Measurements from ENCODE around the gene ATXN7L1. TPM values are rescaled to one million over a fixed set of nuclear protein-coding genes. Genes with fewer than 3 reads are reported as not detected.

The ATXN7L1 gene
- total RNA-seq, 1 experiment from 2014 or later: 14.6 TPM

GRCh38 chr7:105756367-105756766, 120.0 kb downstream of the ATXN7L1 start:
- no peaks in the 10 kb centered on the region for H3K27me3 ChIP-seq (ENCODE audit: insufficient read depth, low read depth)
- no peaks in the 10 kb centered on the region for H3K4me1 ChIP-seq (replicated peaks; ENCODE audit: insufficient read depth)
- ChIA-PET POLR2A (ENCODE audit: unreplicated experiment) (no interaction called here), CTCF (no interaction called here)
- H3K36me3 ChIP-seq (ENCODE audit: low read depth): no peaks in the 10 kb centered on the region
- BruUV-seq (replicated peaks): no TSS peak
- H3F3A ChIP-seq (ENCODE audit: insufficient read depth, low read depth): no peaks in the 10 kb centered on the region
- H3K4me2 ChIP-seq: no peak overlapping the region
- H3K4me3 ChIP-seq: no peak overlapping the region
- H3K9me3 ChIP-seq (ENCODE audit: insufficient read depth, low read depth): no peaks in the 10 kb centered on the region
- intact Hi-C loops (cut with micrococcal nuclease; ENCODE audit: unreplicated experiment): no loop called here
- no peak overlapping the region for H3K27ac ChIP-seq
- H2AFZ ChIP-seq: no peak overlapping the region
- TF ChIP-seq EZH2 (IDR thresholded peaks at IDR 0.05; ENCODE audit: low read depth): no peak
- TF ChIP-seq, protein P1, sequence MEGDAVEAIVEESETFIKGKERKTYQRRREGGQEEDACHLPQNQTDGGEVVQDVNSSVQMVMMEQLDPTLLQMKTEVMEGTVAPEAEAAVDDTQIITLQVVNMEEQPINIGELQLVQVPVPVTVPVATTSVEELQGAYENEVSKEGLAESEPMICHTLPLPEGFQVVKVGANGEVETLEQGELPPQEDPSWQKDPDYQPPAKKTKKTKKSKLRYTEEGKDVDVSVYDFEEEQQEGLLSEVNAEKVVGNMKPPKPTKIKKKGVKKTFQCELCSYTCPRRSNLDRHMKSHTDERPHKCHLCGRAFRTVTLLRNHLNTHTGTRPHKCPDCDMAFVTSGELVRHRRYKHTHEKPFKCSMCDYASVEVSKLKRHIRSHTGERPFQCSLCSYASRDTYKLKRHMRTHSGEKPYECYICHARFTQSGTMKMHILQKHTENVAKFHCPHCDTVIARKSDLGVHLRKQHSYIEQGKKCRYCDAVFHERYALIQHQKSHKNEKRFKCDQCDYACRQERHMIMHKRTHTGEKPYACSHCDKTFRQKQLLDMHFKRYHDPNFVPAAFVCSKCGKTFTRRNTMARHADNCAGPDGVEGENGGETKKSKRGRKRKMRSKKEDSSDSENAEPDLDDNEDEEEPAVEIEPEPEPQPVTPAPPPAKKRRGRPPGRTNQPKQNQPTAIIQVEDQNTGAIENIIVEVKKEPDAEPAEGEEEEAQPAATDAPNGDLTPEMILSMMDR (conservative IDR thresholded peaks at IDR 0.05): no peak
- H4K20me1 ChIP-seq (ENCODE audit: insufficient read depth): no peaks in the 10 kb centered on the region
- no peaks in the 10 kb centered on the region for H3K9me2 ChIP-seq (ENCODE audit: insufficient read depth)
- no peaks in the 10 kb centered on the region for H3K79me2 ChIP-seq (ENCODE audit: low read depth)
- no peak for DNase-seq

DNA sequence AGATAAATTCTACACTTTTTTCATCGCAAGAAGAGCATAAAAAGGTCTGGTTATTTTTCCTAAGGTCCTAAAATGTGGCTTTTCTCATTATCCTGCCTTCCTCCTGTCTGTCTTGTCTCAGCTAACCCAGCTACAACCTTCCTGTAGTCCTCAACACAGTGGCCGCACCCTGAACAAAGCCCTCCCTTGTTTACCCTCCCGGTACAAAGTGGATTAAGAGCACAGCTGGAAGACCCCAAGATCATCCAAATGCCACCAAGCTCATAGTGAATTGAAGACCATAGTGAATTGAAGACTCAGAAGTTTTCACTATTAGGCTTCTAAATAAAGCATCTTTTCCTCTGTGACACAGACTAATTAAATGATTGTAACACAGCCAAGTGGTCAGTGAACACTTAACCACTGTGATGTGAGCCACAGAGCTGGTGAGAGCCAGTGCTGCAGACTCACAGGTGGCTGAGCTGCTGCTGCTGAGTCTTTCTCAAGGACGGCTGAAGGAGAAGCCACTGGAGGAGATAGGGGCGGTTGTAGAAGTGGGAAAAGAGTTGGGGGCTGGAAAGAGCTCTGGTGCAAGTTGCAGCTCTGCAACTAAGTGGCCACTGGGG, 123.6 kb downstream of the ATXN7L1 start:
- no TSS peak for BruUV-seq (replicated peaks)
- no peaks in the 10 kb centered on the region for H3F3A ChIP-seq (ENCODE audit: insufficient read depth, low read depth)
- no peaks in the 10 kb centered on the region for H3K9me3 ChIP-seq (ENCODE audit: insufficient read depth, low read depth)
- ChIA-PET CTCF (no interaction called here), POLR2A (ENCODE audit: unreplicated experiment) (interaction anchor here (0.6 kb wide), 1 partner anchor 97 kb away, joined by 7 read pairs; no protein-coding TSS in a partner anchor)
- H3K27ac ChIP-seq: no peak overlapping the region
- H3K4me1 ChIP-seq (replicated peaks; ENCODE audit: insufficient read depth): no peaks in the 10 kb centered on the region
- H3K4me2 ChIP-seq: no peak overlapping the region
- H4K20me1 ChIP-seq (ENCODE audit: insufficient read depth): no peaks in the 10 kb centered on the region
- no peak overlapping the region for H3K4me3 ChIP-seq
- H3K79me2 ChIP-seq (ENCODE audit: low read depth): no peaks in the 10 kb centered on the region
- no peaks in the 10 kb centered on the region for H3K27me3 ChIP-seq (ENCODE audit: insufficient read depth, low read depth)
- TF ChIP-seq, protein P1 (conservative IDR thresholded peaks at IDR 0.05): no peak
- TF ChIP-seq EZH2 (IDR thresholded peaks at IDR 0.05; ENCODE audit: low read depth): no peak
- H3K9me2 ChIP-seq (ENCODE audit: insufficient read depth): no peaks in the 10 kb centered on the region
- DNase-seq: no peak
- no peak overlapping the region for H2AFZ ChIP-seq
- intact Hi-C loops (cut with micrococcal nuclease; ENCODE audit: unreplicated experiment): no loop called here
- no peaks in the 10 kb centered on the region for H3K36me3 ChIP-seq (ENCODE audit: low read depth)

DNA sequence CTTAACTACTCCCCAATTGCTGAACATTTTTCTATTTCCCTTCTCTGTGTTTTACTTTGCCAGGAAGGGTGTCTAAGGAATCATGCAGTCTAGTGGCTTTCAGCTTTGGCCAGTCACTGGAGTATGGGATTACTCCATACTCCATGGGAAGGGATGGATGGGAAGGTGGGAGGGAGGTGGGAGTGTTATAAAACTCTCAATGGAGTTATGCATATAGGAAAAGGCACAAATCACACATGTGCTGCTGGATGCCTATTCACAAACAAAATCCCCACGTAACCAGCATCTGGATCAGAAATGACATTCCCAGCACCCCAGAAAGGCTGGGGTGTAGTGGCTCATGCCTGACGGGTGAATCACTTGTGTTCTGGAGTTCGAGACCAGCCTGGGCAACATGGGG, 125.3 kb downstream of the ATXN7L1 start:
- Histone ChIP-seq H4K20me1 (ENCODE audit: insufficient read depth) (no peaks in the 10 kb centered on the region), H3K36me3 (ENCODE audit: low read depth) (no peaks in the 10 kb centered on the region), H3K4me3 (no peak overlapping the region), H3K79me2 (ENCODE audit: low read depth) (no peaks in the 10 kb centered on the region), H3K27me3 (ENCODE audit: insufficient read depth, low read depth) (no peaks in the 10 kb centered on the region), H2AFZ (no peak overlapping the region), H3K9me2 (ENCODE audit: insufficient read depth) (no peaks in the 10 kb centered on the region), H3K4me2 (no peak overlapping the region), H3K27ac (no peak overlapping the region), H3F3A (ENCODE audit: insufficient read depth, low read depth) (no peaks in the 10 kb centered on the region), H3K9me3 (ENCODE audit: insufficient read depth, low read depth) (no peaks in the 10 kb centered on the region), H3K4me1 (replicated peaks; ENCODE audit: insufficient read depth) (no peaks in the 10 kb centered on the region)
- ChIA-PET POLR2A (ENCODE audit: unreplicated experiment) (interaction anchor here (0.6 kb wide), 1 partner anchor 11 kb away, joined by 7 read pairs; no protein-coding TSS in a partner anchor), CTCF (interaction anchor here (0.5 kb wide), 1 partner anchor 86 kb away, joined by 4 read pairs; no protein-coding TSS in a partner anchor)
- no peak for TF ChIP-seq EZH2 (IDR thresholded peaks at IDR 0.05; ENCODE audit: low read depth)
- TF ChIP-seq, protein P1 (conservative IDR thresholded peaks at IDR 0.05): no peak
- no TSS peak for BruUV-seq (replicated peaks)
- no peak for DNase-seq
- intact Hi-C loops (cut with micrococcal nuclease; ENCODE audit: unreplicated experiment): no loop called here
